GM12864 (cell line): ENCODE data around the gene DLK2.
A peak's percentile ranks its signal among the peaks of the same experiment; 100 is the strongest.

Experiments
- DNase-seq: peaks from one replicate; pipeline ENCODE4 v3.0.0-alpha.2; 2011; ENCODE audit warnings: low read depth
- H3K4me3 ChIP-seq: 2 replicates; pipeline ENCODE4 v1.5.1; 2011; ENCODE audit warnings: mild to moderate bottlenecking, low read depth, low read length, control low read depth
- TF ChIP-seq, protein P1 (sequence below): IDR thresholded peaks from 2 replicates; pipeline ENCODE4 v1.5.1; 2011; ENCODE audit warnings: low read depth, mild to moderate bottlenecking, moderate library complexity, low read length, control low read depth, inconsistent platforms; ENCODE audit errors: missing control alignments

DLK2 gene

DNA sequence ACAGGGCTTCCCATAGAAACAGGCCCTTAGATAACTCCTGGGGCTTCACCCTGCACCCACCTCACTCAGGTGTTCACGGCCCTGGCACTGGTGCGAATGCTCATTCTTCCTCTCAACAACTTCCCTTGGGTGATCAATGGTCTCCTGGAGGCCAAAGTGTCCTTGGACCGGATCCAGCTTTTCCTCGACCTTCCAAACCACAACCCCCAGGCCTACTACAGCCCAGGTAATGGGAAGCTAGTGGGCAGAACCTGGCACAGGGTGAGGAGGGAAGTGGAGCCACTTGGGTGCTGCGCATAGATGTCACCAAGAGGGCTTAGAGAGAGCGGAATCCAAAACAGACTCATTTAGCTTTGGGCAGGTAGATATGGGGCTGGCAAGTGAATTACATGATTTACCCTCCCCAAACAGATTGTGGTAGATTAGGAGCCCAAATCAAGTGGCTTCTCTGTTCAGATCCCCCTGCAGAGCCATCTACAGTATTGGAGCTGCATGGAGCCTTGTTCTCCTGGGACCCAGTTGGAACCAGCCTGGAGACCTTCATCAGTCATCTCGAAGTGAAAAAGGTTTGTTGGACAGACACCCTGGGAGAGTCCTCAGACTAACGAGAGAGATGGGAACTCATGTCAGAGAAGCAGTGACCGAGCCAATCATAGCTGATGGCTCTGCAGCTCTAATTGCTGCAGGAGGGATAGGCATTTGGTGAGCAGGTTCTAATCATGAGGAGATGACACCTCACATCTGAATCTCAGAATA lies 19.5 kb downstream of the DLK2 start:
- TF ChIP-seq, protein P1, sequence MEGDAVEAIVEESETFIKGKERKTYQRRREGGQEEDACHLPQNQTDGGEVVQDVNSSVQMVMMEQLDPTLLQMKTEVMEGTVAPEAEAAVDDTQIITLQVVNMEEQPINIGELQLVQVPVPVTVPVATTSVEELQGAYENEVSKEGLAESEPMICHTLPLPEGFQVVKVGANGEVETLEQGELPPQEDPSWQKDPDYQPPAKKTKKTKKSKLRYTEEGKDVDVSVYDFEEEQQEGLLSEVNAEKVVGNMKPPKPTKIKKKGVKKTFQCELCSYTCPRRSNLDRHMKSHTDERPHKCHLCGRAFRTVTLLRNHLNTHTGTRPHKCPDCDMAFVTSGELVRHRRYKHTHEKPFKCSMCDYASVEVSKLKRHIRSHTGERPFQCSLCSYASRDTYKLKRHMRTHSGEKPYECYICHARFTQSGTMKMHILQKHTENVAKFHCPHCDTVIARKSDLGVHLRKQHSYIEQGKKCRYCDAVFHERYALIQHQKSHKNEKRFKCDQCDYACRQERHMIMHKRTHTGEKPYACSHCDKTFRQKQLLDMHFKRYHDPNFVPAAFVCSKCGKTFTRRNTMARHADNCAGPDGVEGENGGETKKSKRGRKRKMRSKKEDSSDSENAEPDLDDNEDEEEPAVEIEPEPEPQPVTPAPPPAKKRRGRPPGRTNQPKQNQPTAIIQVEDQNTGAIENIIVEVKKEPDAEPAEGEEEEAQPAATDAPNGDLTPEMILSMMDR: no peak
- no peak for DNase-seq

GRCh38 chr6:43434943-43435342 lies 20.4 kb downstream of the DLK2 start:
- no peak for DNase-seq
- TF ChIP-seq, protein P1: no peak
- no peak overlapping the region for H3K4me3 ChIP-seq

More for the DNA sequence above, 19.5 kb downstream of the DLK2 start:
- H3K4me3 ChIP-seq: no peak overlapping the region

GRCh38 chr6:43434001-43434840 lies 21.1 kb downstream of the DLK2 start:
- no peak for DNase-seq
- H3K4me3 ChIP-seq: no peak overlapping the region
- TF ChIP-seq, protein P1: no peak

DNA sequence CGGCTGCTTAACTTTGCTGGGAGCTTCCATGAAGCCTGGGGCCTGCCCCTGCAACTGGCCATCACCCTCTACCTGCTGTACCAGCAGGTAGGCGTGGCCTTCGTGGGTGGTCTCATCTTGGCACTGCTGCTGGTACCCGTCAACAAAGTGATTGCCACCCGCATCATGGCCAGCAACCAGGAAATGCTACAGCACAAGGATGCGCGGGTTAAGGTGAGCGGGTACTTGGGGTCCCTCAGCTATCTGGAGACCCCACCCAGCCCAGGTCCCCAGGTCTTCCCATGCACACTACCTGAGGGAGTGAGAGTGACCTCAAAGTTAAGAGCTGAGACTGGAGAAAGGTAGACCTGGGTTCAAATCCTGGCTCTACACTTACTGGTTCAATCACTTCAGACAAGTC lies 22.2 kb downstream of the DLK2 start:
- DNase-seq: no peak
- no peak overlapping the region for H3K4me3 ChIP-seq
- TF ChIP-seq, protein P1: no peak

DNA sequence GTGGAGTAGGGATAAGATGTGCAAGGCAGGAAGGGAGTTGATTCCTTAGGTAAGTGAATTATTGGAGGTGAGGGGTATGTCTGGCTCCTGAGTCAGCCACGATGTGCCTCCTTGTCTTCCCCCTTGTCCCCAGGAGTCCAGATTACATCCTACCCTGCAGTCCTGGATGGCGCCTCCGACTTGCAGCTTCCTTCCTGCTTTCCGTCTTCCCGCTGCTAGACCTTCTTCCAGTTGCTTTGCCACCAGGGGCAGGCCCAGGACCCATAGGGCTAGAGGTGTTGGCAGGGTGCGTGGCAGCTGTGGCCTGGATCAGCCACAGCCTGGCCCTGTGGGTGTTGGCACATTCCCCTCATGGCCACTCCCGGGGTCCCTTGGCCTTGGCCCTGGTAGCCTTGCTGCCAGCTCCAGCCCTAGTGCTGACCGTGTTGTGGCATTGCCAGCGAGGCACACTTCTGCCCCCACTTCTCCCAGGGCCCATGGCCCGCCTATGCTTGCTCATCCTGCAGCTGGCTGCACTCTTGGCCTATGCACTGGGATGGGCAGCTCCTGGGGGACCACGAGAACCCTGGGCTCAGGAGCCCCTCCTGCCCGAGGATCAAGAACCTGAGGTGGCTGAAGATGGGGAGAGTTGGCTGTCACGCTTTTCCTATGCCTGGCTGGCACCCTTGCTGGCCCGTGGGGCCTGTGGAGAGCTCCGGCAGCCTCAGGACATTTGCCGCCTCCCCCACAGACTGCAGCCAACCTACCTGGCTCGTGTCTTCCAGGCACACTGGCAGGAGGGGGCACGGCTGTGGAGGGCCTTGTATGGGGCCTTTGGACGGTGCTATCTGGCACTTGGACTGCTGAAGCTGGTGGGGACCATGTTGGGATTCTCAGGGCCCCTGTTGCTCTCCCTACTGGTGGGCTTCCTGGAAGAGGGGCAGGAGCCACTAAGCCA lies 23.1 kb downstream of the DLK2 start:
- TF ChIP-seq, protein P1: no peak
- DNase-seq: no peak
- H3K4me3 ChIP-seq: no peak overlapping the region

DNA sequence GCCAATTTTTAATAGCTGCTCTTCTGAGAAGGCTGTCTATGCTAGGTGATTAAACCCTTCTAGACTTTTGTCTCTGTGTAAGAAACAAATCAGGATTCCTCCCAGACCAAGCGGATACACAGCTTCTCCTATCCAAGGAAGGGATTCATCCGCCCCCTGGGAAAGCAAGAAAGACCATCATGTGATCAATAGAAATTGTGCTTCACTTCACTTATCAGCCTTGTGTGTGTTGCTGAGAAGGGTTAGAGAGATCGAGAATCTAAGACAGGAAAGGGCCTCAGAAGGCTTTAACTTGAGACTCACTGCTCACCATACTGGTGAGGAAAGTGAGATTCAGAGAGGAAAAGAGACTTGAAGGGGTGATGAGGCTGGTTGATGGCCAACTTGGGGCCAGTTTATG lies 26.5 kb downstream of the DLK2 start:
- DNase-seq: no peak
- TF ChIP-seq, protein P1: no peak
- peak overlapping the region; percentile 76 for H3K4me3 ChIP-seq
